ENCODE data around the gene TBX15. TPM values are rescaled to one million over a fixed set of nuclear protein-coding genes. Genes with fewer than 3 reads are reported as not detected.

TBX15 gene
- total RNA-seq, 1 donor from 2014 or later: 2.9 TPM

- Mint-ChIP-seq H3K27ac (no peak overlapping the region), H3K9me3 (no peaks in the 10 kb centered on the region), H3K36me3 (no peaks in the 10 kb centered on the region), H3K4me3 (no peak overlapping the region), H3K27me3 (ENCODE audit: insufficient read depth, low read depth) (peaks cover 9% of the 10 kb centered on the region), H3K4me1 (no peaks in the 10 kb centered on the region)
- no peaks in the 10 kb centered on the region for H3F3A ChIP-seq (ENCODE audit: low read depth)
- H3K9me3 ChIP-seq (ENCODE audit: low read depth): no peaks in the 10 kb centered on the region
- TF ChIP-seq EZH2 (IDR thresholded peaks at IDR 0.05) (no peak), CTCF (IDR thresholded peaks at IDR 0.05) (no peak), EZH2phosphoT487 (IDR thresholded peaks at IDR 0.05) (no peak)
- no peak overlapping the region for H3K4me3 ChIP-seq
- no peak overlapping the region for H3K9ac ChIP-seq
- H3K4me2 ChIP-seq: no peak overlapping the region
- H3K36me3 ChIP-seq: no peaks in the 10 kb centered on the region
- H4K20me1 ChIP-seq (ENCODE audit: low read depth): no peaks in the 10 kb centered on the region
- no peak overlapping the region for H3K27ac ChIP-seq
- H2AFZ ChIP-seq (replicated peaks): no peak overlapping the region
- H3K79me2 ChIP-seq (ENCODE audit: low read depth): no peaks in the 10 kb centered on the region
- H3K4me1 ChIP-seq: no peaks in the 10 kb centered on the region
- no peaks in the 10 kb centered on the region for H3K27me3 ChIP-seq
- no peak for DNase-seq (ENCODE audit: low spot score)
Measured at GRCh38 chr1:118905196-118905595, 82.9 kb downstream of the TBX15 start.

GRCh38 chr1:118902711-118903191 is 85.4 kb downstream of the TBX15 start:
- no peak overlapping the region for H3K9ac ChIP-seq
- H3K4me1 ChIP-seq: no peaks in the 10 kb centered on the region
- Mint-ChIP-seq H3K4me3 (no peak overlapping the region), H3K9me3 (no peaks in the 10 kb centered on the region), H3K36me3 (no peaks in the 10 kb centered on the region), H3K4me1 (no peaks in the 10 kb centered on the region), H3K27ac (no peak overlapping the region), H3K27me3 (ENCODE audit: insufficient read depth, low read depth) (peaks cover 6% of the 10 kb centered on the region)
- DNase-seq (ENCODE audit: low spot score): no peak
- no peak overlapping the region for H3K4me2 ChIP-seq
- no peaks in the 10 kb centered on the region for H4K20me1 ChIP-seq (ENCODE audit: low read depth)
- H3K27ac ChIP-seq: no peak overlapping the region
- H3K79me2 ChIP-seq (ENCODE audit: low read depth): no peaks in the 10 kb centered on the region
- no peak for TF ChIP-seq EZH2phosphoT487 (IDR thresholded peaks at IDR 0.05)
- TF ChIP-seq EZH2 (IDR thresholded peaks at IDR 0.05): no peak
- no peak for TF ChIP-seq CTCF (IDR thresholded peaks at IDR 0.05)
- H2AFZ ChIP-seq (replicated peaks): no peak overlapping the region
- no peaks in the 10 kb centered on the region for H3F3A ChIP-seq (ENCODE audit: low read depth)
- H3K36me3 ChIP-seq: no peaks in the 10 kb centered on the region
- H3K27me3 ChIP-seq: no peaks in the 10 kb centered on the region
- no peaks in the 10 kb centered on the region for H3K9me3 ChIP-seq (ENCODE audit: low read depth)
- no peak overlapping the region for H3K4me3 ChIP-seq

GRCh38 chr1:118902299-118902698 is 85.8 kb downstream of the TBX15 start:
- no peak overlapping the region for H3K27ac ChIP-seq
- H3K27me3 Mint-ChIP-seq (ENCODE audit: insufficient read depth, low read depth): peaks cover 6% of the 10 kb centered on the region
- no peaks in the 10 kb centered on the region for H3F3A ChIP-seq (ENCODE audit: low read depth)
- TF ChIP-seq EZH2phosphoT487 (IDR thresholded peaks at IDR 0.05) (no peak), EZH2 (IDR thresholded peaks at IDR 0.05) (no peak), CTCF (IDR thresholded peaks at IDR 0.05) (no peak)
- no peaks in the 10 kb centered on the region for H3K4me1 Mint-ChIP-seq
- H3K27ac Mint-ChIP-seq: no peak overlapping the region
- H2AFZ ChIP-seq (replicated peaks): no peak overlapping the region
- H3K9me3 Mint-ChIP-seq: no peaks in the 10 kb centered on the region
- H3K27me3 ChIP-seq: no peaks in the 10 kb centered on the region
- H3K79me2 ChIP-seq (ENCODE audit: low read depth): no peaks in the 10 kb centered on the region
- H3K9me3 ChIP-seq (ENCODE audit: low read depth): no peaks in the 10 kb centered on the region
- no peaks in the 10 kb centered on the region for H3K36me3 Mint-ChIP-seq
- H3K4me2 ChIP-seq: no peak overlapping the region
- no peak overlapping the region for H3K9ac ChIP-seq
- DNase-seq (ENCODE audit: low spot score): no peak
- no peaks in the 10 kb centered on the region for H3K36me3 ChIP-seq
- H4K20me1 ChIP-seq (ENCODE audit: low read depth): no peaks in the 10 kb centered on the region
- H3K4me3 Mint-ChIP-seq: no peak overlapping the region
- H3K4me1 ChIP-seq: no peaks in the 10 kb centered on the region
- H3K4me3 ChIP-seq: no peak overlapping the region
